GM18909 (cell line): ENCODE measurements around the gene PPARD.
"Not testable (repeated sequence)": the region's sequence is repeated elsewhere in the genome, so short reads cannot be mapped to it uniquely, and the experiment has no call there.

Experiments used
- ATAC-seq: cut with Tn5 transposase; IDR thresholded peaks from one replicate; pipeline ENCODE4 v1.9.1; 2021; ENCODE audit warnings: mild to moderate bottlenecking; ENCODE audit not compliant: unreplicated experiment, poor library complexity

The PPARD gene

DNA sequence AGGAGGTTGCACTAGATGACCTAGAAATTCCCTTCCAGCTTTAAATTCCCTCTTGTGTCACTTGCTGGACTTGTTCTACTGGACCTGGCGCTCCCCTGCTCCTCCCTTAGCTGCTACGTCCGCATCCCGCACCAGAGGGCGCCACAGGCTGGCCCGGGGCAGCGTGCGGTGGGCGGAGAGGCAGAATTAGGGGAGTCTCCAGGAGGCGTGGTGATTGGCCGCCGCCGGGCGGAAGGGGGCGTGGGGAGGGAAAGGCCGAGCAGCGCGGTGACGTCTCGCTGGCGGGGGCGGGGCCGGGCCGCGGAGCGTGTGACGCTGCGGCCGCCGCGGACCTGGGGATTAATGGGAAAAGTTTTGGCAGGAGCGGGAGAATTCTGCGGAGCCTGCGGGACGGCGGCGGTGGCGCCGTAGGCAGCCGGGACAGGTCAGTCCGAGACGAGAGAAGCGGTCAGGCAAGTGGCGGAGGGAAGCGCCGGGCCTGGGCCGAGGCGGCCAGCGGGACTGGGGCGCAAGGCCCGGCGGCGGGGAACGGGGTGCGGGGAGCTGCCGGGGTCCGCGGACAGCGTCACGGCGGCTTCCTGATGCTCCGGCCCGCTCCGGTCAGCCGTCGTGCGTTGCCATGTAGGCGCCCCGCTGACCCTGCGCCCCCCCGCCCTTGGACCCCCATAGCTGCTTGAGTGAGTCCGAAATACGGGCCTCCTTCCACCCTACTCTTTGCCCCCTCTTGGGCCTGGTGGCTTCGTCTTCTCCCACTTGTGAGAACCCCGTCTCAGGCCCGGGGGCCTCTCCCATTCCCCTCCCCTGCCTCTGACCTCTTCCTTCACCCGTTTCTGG lies at the start of gene PPARD:
PPARD (plus strand) TSS at position 301 of the 834 bp plus-strand sequence. CDS start 68,530 bp downstream, outside the sequence.
- ATAC-seq: peak; percentile 96

DNA sequence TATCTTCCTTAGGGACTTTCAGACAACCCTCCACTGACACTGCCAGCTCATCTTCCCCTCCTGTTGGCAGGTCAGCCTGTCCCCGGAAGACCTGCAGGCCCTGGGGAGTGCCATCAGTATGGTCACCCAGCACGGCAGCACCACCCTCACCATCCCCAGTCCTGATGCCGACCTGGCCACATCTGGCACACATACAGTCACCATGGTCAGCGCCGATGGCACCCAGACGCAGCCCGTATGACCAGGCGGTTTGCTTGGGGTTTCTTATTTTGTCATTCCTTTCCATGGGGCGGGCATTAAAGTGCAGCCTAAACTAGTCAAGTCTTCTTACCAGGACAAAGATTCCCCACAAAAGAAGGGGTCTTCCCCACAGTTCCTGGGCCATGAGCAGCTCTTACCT lies 48.7 kb upstream of the PPARD start:
- ATAC-seq: no peak

DNA sequence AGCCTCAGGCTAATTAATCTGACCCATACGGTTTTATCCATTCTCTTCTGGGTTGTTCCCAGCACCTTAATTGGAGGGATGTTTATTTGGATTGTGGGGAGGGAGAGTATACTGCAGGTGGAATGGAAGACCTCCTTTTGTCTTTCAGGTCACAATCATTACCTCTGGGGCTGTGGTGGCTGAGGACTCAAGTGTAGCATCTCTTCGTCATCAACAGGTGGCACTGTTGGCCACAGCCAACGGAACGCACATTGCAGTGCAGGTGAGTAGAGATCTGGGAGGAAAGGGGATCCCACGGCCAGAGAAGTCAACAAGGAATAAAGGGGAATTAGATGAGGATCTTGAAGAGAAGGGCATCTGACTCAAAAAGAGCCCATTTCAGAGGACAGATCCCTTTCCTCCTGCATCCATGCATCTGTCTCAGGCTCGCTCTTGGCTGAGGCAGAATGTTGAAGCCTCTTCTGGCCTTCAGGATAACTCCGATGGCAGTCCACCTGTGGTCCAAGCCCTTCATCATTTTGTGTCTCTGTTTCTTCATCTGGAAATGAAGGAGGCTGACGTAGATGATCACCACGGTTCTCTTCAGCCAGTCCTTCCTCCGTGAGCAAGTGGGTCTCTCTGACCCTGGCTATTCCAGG lies 47.9 kb upstream of the PPARD start:
- ATAC-seq: no peak

DNA sequence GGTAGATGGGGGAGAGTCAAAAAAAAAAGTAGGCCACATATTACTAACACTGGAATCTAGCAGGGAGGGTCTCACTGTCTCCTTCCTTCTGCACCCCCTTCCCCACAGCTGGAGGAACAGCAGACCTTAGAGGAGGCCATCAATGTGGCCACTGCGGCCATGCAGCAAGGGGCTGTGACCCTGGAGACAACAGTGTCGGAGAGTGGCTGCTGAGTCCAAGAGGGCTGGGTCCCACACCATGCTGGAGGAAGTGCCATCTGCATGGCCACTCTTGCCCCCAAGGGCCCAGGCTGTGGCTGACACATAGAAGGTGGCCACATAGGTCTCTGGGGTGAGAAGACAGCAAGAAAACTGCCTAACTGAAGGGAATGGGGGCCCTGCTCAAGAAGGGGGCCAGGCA lies 47.3 kb upstream of the PPARD start:
- no peak for ATAC-seq

DNA sequence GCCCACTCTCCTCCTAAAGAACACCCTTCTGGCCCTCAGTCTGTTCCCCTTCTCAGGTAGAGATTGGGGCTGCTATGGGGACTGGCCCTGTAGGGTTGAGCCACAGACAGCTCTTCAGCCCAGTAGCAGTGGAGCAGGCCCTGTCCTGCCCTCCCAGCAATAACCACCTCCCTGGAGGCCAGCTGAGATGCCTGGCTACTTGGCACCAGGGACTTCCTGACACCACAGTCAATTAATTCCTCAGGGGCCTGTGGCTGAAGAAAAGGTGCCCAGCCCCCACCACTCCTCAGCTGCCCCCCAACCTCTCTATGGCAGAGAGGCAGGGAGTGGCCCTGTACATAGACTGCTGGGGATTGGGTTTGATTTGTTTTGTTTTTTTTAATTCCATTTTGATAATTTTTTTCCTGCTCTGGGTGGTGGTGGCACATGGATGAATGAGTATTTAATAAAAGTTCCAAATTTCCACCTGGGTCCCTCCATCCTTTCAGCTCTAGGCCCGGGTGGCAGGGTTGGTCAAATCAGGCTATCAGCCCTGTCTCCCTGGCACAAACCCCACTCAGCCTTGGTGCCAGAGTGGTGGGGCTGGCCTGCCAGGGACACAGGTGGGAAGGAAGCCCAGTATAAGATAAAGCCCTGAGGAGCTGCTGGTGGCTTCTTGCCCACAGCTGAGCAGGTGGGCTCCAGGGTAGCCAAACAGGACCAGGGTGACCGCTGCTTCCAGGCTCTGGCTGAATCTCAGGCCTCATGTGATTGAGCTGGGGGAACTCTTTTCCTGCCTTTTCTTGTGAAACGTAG lies 46.6 kb upstream of the PPARD start:
- ATAC-seq: no peak

DNA sequence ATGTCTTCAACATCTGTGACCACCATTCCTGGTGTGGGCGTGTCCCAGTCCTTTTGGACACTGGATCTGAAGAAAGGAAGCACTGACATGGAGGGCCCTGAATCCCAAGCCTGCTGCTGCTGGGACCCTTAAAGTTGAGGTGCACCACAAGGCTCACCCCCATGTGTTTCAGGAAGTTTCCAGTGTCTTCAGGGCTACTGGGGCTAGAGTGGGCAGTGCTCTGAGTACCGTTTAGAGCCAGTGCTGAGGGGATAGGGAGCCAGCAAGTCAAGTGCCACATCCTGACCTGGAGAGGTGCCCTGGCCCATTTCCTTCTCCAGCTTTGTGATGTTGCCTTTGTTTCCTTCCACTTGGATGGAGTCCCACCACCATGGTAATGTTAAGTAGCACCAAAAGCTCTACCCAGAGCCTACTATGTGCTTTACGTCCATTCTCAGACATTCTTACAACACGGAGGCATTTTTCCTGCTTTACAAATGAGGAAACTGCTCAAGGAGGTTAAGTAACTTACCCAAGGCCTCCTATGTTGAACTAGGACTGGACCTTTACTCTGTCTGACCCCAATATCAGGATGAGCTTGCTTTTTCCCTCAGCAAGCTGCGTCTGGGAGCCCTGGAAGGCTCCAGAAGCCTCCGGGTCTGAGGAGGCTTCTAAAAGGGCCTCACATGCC lies 45.3 kb upstream of the PPARD start:
- ATAC-seq: no peak

DNA sequence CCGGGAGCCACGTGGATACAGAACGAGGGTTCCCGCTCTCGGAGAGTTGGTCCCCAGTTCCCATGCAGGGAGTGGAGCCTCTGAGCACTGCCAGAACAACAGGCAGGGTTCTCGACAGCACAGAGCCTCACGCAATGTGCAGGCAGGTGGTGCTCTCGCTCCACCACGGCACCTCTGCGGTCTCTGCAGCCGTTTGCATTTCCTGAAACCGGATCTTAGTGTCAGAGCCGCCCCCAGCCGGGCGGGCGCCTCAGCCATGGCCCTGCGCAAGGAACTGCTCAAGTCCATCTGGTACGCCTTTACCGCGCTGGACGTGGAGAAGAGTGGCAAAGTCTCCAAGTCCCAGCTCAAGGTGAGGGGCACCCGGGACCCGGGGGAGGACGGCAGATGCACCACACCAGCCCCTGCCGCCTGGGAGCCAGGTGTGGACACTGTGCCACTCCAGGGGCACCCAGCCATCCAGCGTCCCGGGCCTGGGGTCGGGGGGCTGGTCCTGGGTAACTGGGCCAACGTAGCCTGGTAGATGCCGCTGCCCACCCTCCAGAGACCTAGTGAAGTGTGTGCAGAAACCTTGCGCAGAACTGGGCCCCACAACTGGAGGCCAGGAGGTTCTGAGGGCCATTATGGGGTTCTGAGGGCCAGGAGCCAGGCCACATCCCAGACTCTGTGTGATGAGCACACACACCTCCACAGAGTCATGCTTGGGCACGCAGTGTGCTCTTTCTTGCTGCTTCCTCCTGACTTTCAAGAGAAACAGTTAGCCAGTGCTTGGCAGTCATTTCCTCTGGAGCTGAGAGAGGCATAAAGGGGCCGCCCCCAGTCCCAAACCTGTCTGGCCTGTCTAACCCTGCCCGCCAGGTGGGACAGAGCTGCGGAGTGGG lies 44.5 kb upstream of the PPARD start, which contains the start of gene DEF6:
DEF6 (plus strand) TSS at position 218 of the 881 bp plus-strand sequence; CDS start at position 257, 39 bp downstream.
- ATAC-seq: peak; percentile 77

DNA sequence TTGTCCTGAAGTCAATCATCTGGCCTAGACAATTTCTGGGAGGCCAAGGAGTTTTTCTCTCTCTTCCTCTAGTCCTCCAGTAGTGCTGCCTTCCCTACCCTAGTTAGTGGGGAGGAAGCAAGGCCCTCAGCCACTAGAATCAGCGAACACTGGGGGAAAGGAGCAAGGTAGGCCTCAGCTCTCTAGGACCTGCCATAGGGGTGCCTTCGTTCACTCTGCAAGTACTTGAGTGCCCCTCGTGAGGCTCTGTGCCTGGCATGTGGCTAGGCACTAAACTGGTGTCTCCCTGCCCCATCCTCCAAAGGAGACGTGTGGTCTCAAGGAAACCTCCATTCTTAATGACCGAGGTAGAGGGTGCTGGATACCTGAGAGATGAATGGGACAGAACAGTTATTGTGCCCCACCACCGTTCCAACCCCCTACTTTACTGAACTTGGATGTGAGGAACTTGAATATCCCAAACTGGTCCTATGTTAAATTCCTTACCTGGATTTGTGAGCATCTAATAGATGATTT lies 43.7 kb upstream of the PPARD start:
- no peak for ATAC-seq

DNA sequence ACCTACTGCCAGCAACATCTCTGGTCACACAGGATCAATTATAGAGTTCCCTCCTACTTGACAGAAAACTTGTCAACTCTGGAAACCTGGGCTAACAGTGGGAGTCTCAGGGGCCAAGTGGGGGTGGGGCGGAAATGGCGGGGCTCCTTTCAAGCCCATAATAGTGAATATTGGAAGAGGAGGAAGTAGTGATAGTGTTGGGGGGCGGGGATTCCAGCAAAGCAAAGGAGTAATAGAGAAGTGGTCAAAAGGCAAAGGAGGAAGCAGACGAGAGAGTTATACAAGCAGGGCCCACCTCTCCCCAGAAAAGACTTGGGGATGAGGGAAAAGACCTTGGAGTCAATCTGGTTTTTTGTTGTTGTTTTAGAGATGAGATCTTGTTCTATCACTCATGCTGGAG lies 42.7 kb upstream of the PPARD start:
- no peak for ATAC-seq

DNA sequence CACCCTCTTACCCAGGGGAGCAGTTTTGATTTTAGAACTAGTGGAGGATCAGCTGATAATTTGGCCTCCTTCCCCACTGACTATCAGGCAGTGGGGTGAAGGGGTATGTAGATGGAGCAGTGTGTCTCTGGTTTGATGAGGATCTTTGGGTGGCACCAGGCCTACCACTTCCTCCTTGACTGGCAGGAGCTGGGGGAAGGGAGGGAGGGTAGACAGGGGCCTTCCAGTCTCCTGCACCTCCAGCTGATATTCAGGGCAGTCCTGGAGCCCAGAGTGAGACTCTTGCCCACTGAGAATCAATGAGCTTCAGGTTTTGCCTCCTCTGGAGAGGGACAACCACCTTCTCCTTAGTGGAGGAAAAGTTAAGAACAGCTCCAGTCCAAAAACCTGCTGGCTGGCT lies 41.5 kb upstream of the PPARD start:
- no peak for ATAC-seq

DNA sequence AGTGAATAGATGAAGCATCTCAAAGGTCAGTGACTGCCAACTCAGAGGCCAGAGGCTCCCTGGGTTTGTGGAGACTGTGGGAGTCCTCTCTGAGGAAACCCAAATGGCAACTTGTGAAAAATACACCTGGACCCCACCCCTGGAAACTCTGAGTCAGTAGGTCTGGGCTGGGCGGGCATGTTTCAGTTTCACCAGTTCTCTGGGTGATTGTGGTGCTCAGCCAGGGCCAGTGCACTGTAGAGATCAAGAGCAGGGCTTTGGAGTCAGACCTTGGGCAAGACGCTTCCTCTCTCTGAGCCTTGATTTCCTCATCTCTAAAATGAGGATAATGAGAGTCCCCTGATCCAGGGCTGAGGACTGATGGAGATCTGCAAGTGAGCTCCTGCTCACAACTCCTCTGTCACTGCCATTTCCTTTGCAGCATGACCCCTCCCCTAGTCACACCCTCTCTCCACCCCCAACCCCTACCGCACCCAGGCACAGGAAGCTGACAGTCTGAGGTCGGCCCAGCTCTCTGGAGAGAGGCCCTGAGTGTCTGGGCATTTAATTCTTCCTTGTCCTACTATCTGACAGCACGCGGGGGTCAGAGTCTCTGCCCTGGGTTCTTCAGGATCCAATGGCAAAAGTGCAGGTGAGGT lies 39.6 kb upstream of the PPARD start:
- peak; percentile 82 for ATAC-seq

DNA sequence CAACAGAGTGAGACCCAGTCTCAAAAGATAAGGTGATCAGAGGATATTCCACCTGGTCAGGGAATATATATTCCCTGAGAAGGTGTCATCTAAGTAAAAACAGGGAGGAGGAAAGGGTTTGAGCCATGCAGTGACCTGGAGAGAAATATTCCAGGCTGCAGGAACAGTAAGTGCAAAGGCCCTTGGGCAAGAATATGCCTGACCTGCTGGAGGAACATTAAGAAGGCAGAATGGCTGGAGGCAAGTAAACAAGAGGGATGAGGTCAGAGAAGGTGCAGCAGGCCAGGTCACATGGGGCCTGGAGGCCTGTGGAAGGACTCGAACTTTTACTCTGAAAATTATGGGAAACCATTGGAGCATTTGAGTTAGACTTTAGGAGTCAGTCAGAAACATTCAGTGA lies 38.1 kb upstream of the PPARD start:
- ATAC-seq: no peak

DNA sequence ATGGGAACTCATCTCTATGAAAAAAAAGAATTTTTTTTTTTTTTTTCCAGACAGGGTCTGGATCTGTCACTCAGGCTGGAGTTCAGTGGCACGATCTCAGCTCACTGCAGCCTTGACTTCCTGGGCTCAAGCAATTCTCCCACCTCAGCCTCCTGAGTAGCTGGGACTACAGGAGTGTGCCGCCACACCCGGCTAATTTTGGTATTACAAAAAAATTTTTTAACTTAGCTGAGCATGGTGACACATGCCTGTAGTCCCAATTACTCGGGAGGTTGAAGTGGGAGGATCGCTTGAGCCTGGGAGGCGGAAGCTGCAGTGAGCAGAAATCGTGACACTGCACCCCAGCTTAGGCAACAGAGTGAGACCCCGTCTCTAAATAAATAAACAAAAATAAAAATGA lies 37.2 kb upstream of the PPARD start:
- no peak for ATAC-seq

DNA sequence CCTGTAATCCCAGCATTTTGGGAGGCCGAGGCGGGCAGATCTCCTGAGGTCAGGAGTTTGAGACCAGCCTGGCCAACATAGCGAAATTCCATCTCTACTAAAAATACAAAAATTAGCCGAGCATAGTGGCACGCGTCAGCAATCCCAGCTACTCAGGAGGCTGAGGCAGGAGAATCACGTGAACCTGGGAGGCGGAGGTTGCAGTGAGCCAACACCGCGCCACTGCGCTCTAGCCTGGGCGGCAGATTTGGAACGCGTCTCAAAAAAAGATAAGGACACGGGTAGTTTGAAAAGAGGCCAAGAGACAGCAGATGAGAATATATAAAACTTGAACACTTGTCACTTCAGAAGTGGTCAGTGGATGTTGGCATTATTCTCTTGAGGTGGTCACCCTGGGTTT lies 35.2 kb upstream of the PPARD start:
- not testable (repeated sequence) for ATAC-seq

DNA sequence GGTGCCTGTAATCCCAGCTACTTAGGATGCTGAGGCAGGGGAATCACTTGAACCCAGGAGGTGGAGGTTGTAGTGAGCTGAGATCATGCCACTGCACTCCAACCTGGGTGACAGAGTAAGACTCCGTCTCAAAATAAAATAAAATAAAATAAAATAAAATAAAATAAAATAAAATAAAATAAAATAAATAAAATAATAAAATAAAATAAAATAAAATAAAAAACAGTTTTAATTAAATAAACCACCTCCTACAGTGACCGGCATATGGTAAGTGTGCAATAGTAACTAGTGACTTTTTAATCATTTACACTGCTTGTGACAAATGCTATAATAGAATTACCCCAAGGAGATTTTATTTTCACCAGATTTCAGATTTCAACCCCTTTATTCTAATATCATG lies 33.8 kb upstream of the PPARD start:
- not testable (repeated sequence) for ATAC-seq

DNA sequence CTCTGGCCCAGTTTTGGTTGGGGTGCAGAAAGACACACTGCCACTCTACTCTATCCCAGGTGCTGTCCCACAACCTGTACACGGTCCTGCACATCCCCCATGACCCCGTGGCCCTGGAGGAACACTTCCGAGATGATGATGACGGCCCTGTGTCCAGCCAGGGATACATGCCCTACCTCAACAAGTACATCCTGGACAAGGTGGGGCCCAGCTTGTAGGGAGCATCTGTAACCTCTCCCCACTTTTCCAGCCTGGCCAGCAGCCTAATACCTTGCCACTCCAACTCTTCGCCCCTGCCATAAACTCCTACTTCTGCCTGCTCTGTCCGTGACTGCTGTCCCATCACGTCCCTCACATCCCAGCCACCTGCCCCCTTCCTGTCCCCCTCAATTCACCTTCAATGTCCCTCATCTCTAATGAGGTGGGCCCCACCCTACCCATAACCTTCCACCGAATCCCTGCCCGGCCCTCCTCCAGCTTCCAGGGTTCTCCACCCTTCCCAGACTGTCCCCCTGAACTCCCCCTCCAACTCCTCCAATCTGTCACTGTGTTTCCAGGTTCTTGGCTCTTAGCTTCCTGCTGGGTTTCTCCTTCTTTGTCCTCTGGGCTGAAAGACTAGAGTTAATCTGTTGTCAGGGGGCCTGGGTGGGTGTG lies 32.6 kb upstream of the PPARD start:
- ATAC-seq: no peak

DNA sequence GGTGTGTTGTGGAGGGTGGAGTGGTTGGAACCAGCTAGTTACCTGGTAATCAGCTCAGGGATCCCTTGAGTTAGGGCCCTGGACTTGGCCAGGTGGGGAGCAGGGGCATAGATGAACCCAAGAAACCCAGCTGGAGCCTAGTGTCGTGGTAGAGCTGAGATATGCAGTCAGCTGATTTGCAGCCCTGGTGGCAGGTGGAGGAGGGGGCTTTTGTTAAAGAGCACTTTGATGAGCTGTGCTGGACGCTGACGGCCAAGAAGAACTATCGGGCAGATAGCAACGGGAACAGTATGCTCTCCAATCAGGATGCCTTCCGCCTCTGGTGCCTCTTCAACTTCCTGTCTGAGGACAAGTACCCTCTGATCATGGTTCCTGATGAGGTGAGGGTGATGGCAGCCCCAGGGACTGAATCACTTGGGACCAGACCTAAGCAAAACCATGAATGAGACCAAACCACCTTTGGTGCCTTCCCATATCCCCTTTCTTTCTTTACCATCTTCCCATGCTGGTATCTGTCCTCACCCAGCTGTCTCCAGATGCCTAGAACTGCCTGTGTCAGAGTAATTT lies 32.0 kb upstream of the PPARD start:
- no peak for ATAC-seq
